B cell (primary cell): Measurements from ENCODE around the gene BAHCC1.

Experiments used
- CTCF ChIP-seq: fragments of 200-600 bp; IDR thresholded peaks from one replicate; pipeline ENCODE4 v1.8.0; 2022; ENCODE audit warnings: antibody characterized with exemption, mild to moderate bottlenecking
- EZH2 ChIP-seq: IDR thresholded peaks from 2 replicates; pipeline ENCODE4 v1.6.1; 2012; ENCODE audit warnings: borderline replicate concordance, low read depth, mild to moderate bottlenecking, moderate library complexity, low read length; ENCODE audit not compliant: insufficient read depth, poor library complexity, severe bottlenecking

- TF ChIP-seq CTCF (no peak), EZH2 (no peak)
These were observed 33.9 kb downstream of the BAHCC1 start for GRCh38 chr17:81428948-81429774.
